ENCODE results near the gene ST6GALNAC3.

- TF ChIP-seq CTCF (IDR thresholded peaks at IDR 0.05) (no peak), POLR2A (IDR thresholded peaks at IDR 0.05) (no peak)
Measured at GRCh38 chr1:76122271-76122670, 47.7 kb downstream of the ST6GALNAC3 start.
